SK-N-SH treated with all-trans-retinoic acid at 6 μM for 48 hours (cell line): ENCODE data around the gene DRD3.

Source experiments
- CREB5 ChIP-seq: fragments of 250-450 bp; sonication (Bioruptor Pico); IDR thresholded peaks from 2 replicates; pipeline ENCODE4 v1.5.1; 2020; ENCODE audit warnings: low read depth, mild to moderate bottlenecking, moderate library complexity
- CSDC2 ChIP-seq: fragments of 250-450 bp; sonication (Bioruptor Pico); IDR thresholded peaks from 2 replicates; pipeline ENCODE4 v1.5.0; 2020; ENCODE audit warnings: mild to moderate bottlenecking, moderate library complexity
- ESRRG ChIP-seq: fragments of 250-450 bp; sonication (Bioruptor Pico); IDR thresholded peaks from 2 replicates; pipeline ENCODE4 v1.6.1; 2021; ENCODE audit warnings: mild to moderate bottlenecking
- ISL1 ChIP-seq: fragments of 250-450 bp; sonication (Bioruptor Pico); IDR thresholded peaks from 2 replicates; pipeline ENCODE4 v2.1.2; 2022; ENCODE audit warnings: mild to moderate bottlenecking, moderate library complexity
- PATZ1 ChIP-seq: fragments of 250-450 bp; sonication (Bioruptor Pico); IDR thresholded peaks from 2 replicates; pipeline ENCODE4 v1.8.0; 2020; ENCODE audit warnings: mild to moderate bottlenecking, moderate library complexity, borderline replicate concordance
- PPARA ChIP-seq: fragments of 250-450 bp; sonication (Bioruptor Pico); IDR thresholded peaks from 2 replicates; pipeline ENCODE4 v1.5.0; 2020; ENCODE audit warnings: mild to moderate bottlenecking, borderline replicate concordance
- RARB ChIP-seq: fragments of 250-450 bp; sonication (Bioruptor Pico); IDR thresholded peaks from 2 replicates; pipeline ENCODE4 v1.8.0; 2021; ENCODE audit warnings: mild to moderate bottlenecking, moderate library complexity
- TOX ChIP-seq: fragments of 250-450 bp; sonication (Bioruptor Pico); IDR thresholded peaks from 2 replicates; pipeline ENCODE4 v1.8.0; 2021; ENCODE audit warnings: mild to moderate bottlenecking, moderate library complexity, borderline replicate concordance
- TSHZ2 ChIP-seq: fragments of 250-450 bp; sonication (Bioruptor Pico); IDR thresholded peaks from 2 replicates; pipeline ENCODE4 v1.5.0; 2020; ENCODE audit warnings: mild to moderate bottlenecking, moderate library complexity
- ZFP3 ChIP-seq: fragments of 250-450 bp; sonication (Bioruptor Pico); IDR thresholded peaks from 2 replicates; pipeline ENCODE4 v1.5.0; 2020; ENCODE audit warnings: mild to moderate bottlenecking, moderate library complexity
- ZFP30 ChIP-seq: fragments of 450-650 bp; formaldehyde crosslinking; IDR thresholded peaks from 2 replicates; pipeline ENCODE4 v1.5.0; 2022; ENCODE audit warnings: mild to moderate bottlenecking, moderate library complexity
- ZNF8 ChIP-seq: fragments of 450-650 bp; formaldehyde crosslinking; IDR thresholded peaks from 2 replicates; pipeline ENCODE4 v1.5.0; 2020; ENCODE audit warnings: mild to moderate bottlenecking, moderate library complexity
- TF ChIP-seq, protein P1 (sequence below): fragments of 250-450 bp; sonication (Bioruptor Pico); IDR thresholded peaks from 2 replicates; pipeline ENCODE4 v1.8.0; 2021; ENCODE audit warnings: low read depth, mild to moderate bottlenecking, moderate library complexity, borderline replicate concordance

DNA sequence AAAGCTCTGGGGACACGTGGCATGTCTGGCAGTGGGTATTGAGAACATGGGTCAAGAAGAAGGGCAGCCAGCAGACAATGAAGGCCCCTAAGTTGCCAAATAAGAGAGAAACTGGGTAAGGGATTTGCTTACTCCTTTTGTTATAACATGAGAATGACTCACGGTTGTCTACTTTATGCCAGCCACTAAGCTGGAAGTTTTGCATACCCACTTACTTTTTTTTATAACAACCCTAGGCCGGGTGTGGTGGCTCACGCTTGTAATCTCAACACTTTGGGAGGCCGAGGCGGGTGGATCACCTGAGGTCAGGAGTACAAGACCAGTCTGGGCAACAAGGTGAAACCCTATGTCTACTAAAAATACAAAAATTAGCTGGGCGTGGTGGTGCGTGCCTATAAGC lies 50.0 kb downstream of the DRD3 start:
- no peak for TF ChIP-seq ESRRG (CRISPR knock-in tag)
- TF ChIP-seq TOX (CRISPR knock-in tag): no peak
- no peak for TF ChIP-seq ZFP30 (CRISPR knock-in tag)
- no peak for TF ChIP-seq CREB5
- TF ChIP-seq CSDC2 (CRISPR knock-in tag): no peak
- no peak for TF ChIP-seq RARB (CRISPR knock-in tag)
- TF ChIP-seq ISL1: no peak
- no peak for TF ChIP-seq ZFP3 (CRISPR knock-in tag)
- TF ChIP-seq, protein P1, sequence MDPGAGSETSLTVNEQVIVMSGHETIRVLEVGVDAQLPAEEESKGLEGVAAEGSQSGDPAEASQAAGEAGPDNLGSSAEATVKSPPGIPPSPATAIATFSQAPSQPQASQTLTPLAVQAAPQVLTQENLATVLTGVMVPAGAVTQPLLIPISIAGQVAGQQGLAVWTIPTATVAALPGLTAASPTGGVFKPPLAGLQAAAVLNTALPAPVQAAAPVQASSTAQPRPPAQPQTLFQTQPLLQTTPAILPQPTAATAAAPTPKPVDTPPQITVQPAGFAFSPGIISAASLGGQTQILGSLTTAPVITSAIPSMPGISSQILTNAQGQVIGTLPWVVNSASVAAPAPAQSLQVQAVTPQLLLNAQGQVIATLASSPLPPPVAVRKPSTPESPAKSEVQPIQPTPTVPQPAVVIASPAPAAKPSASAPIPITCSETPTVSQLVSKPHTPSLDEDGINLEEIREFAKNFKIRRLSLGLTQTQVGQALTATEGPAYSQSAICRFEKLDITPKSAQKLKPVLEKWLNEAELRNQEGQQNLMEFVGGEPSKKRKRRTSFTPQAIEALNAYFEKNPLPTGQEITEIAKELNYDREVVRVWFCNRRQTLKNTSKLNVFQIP: no peak
- no peak for TF ChIP-seq TSHZ2 (CRISPR knock-in tag)
- TF ChIP-seq PPARA: no peak
- no peak for TF ChIP-seq PATZ1
- TF ChIP-seq ZNF8 (CRISPR knock-in tag): no peak
